ENCODE measurements around the gene PFDN1. TPM values are rescaled to one million over a fixed set of nuclear protein-coding genes. Genes with fewer than 3 reads are reported as not detected.
A peak's percentile ranks its signal among the peaks of the same experiment; 100 is the strongest.

The PFDN1 gene
- total RNA-seq, 3 donors from 2014 or later (not counting 1 experiment from before 2014, with no cell fraction given) = 28.0 to 39.1 (median 37.6) TPM

GRCh38 chr5:140259500-140259899, 43.4 kb downstream of the PFDN1 start:
- Histone ChIP-seq H3K4me3 (ENCODE audit: low read length) (no peak overlapping the region), H3K9me3 (ENCODE audit: control insufficient read depth, insufficient read depth, low read length) (no peaks in the 10 kb centered on the region), H3K36me3 (ENCODE audit: control insufficient read depth, insufficient read depth, low read length) (no peaks in the 10 kb centered on the region), H3K27ac (ENCODE audit: low read length) (no peak overlapping the region), H3K27me3 (ENCODE audit: control insufficient read depth, insufficient read depth, low read length) (no peaks in the 10 kb centered on the region), H3K4me1 (ENCODE audit: control insufficient read depth, insufficient read depth, low read length) (no peaks in the 10 kb centered on the region)
- intact Hi-C loops (cut with micrococcal nuclease) = no loop called here
- no peak for TF ChIP-seq CTCF (IDR thresholded peaks at IDR 0.05)
- WGBS (ENCODE audit: insufficient coverage) = 71% methylated on average over 2 of the region's 2 CpGs
- H3K36me3 Mint-ChIP-seq = peaks cover 9% of the 10 kb centered on the region
- peak in 1 of 2 donors; percentile 30 for DNase-seq
- no peaks in the 10 kb centered on the region for H3K27me3 Mint-ChIP-seq (ENCODE audit: low read depth in 2 of 2)
- no peaks in the 10 kb centered on the region for H3K9me3 Mint-ChIP-seq
- peaks cover 27 to 33% of the 10 kb centered on the region in 2 donors for H3K4me1 Mint-ChIP-seq
- ATAC-seq = no peak
- H3K4me3 Mint-ChIP-seq = no peak overlapping the region
- H3K27ac Mint-ChIP-seq = no peak overlapping the region

- Mint-ChIP-seq H3K36me3 (peaks cover 9% of the 10 kb centered on the region), H3K27ac (no peak overlapping the region), H3K4me3 (no peak overlapping the region), H3K9me3 (no peaks in the 10 kb centered on the region), H3K4me1 (peaks cover 27 to 33% of the 10 kb centered on the region in 2 donors), H3K27me3 (ENCODE audit: low read depth in 2 of 2) (no peaks in the 10 kb centered on the region)
- TF ChIP-seq CTCF (IDR thresholded peaks at IDR 0.05) = no peak
- no peaks in the 10 kb centered on the region for H3K36me3 ChIP-seq (ENCODE audit: control insufficient read depth, insufficient read depth, low read length)
- DNase-seq = no peak
- intact Hi-C loops (cut with micrococcal nuclease) = no loop called here
- H3K4me1 ChIP-seq (ENCODE audit: control insufficient read depth, insufficient read depth, low read length) = no peaks in the 10 kb centered on the region
- no peaks in the 10 kb centered on the region for H3K9me3 ChIP-seq (ENCODE audit: control insufficient read depth, insufficient read depth, low read length)
- H3K27me3 ChIP-seq (ENCODE audit: control insufficient read depth, insufficient read depth, low read length) = no peaks in the 10 kb centered on the region
- no peak overlapping the region for H3K4me3 ChIP-seq (ENCODE audit: low read length)
- ATAC-seq = no peak
- 100% methylated on average over 4 of the region's 4 CpGs for WGBS (ENCODE audit: insufficient coverage)
- no peak overlapping the region for H3K27ac ChIP-seq (ENCODE audit: low read length)
Measured at GRCh38 chr5:140258873-140259272, 44.0 kb downstream of the PFDN1 start.

GRCh38 chr5:140258016-140258415, 44.9 kb downstream of the PFDN1 start:
- intact Hi-C loops (cut with micrococcal nuclease) = no loop called here
- H3K9me3 Mint-ChIP-seq = no peaks in the 10 kb centered on the region

More at GRCh38 chr5:140258016-140258415, 44.9 kb downstream of the PFDN1 start:
- Histone ChIP-seq H3K27me3 (ENCODE audit: control insufficient read depth, insufficient read depth, low read length) (no peaks in the 10 kb centered on the region), H3K27ac (ENCODE audit: low read length) (no peak overlapping the region), H3K36me3 (ENCODE audit: control insufficient read depth, insufficient read depth, low read length) (no peaks in the 10 kb centered on the region), H3K4me1 (ENCODE audit: control insufficient read depth, insufficient read depth, low read length) (no peaks in the 10 kb centered on the region), H3K9me3 (ENCODE audit: control insufficient read depth, insufficient read depth, low read length) (no peaks in the 10 kb centered on the region), H3K4me3 (ENCODE audit: low read length) (no peak overlapping the region)
- WGBS (ENCODE audit: insufficient coverage) = 96% methylated on average over 3 of the region's 3 CpGs
- DNase-seq (no peak), ATAC-seq (no peak)
- H3K4me1 Mint-ChIP-seq = peaks cover 27 to 36% of the 10 kb centered on the region in 2 donors
- TF ChIP-seq CTCF (IDR thresholded peaks at IDR 0.05) = no peak
- H3K27me3 Mint-ChIP-seq (ENCODE audit: low read depth in 2 of 2) = no peaks in the 10 kb centered on the region
- H3K4me3 Mint-ChIP-seq = no peak overlapping the region
- peaks cover 9% of the 10 kb centered on the region for H3K36me3 Mint-ChIP-seq
- H3K27ac Mint-ChIP-seq = peak overlapping the region in 1 of 2 donors; percentile 9
